Mesenchymal stem cell (in vitro differentiated cells and primary cell): ENCODE measurements around the gene SNX8.

Source experiments
- DNase-seq: peaks from one replicate; pipeline ENCODE4 v3.0.0-alpha.2; 2013
- H2AFZ ChIP-seq: one replicate; pipeline ENCODE4 v1.6.1; 2013; ENCODE audit warnings: low read depth, mild to moderate bottlenecking, control low read depth, inconsistent platforms, low read length, moderate library complexity
- H2AK5ac ChIP-seq: 2 replicates; pipeline ENCODE4 v1.6.1; 2013; ENCODE audit warnings: low read length, moderate library complexity, mild to moderate bottlenecking, inconsistent platforms; ENCODE audit not compliant: severe bottlenecking
- H2BK120ac ChIP-seq: one replicate; pipeline ENCODE4 v1.6.1; 2013; ENCODE audit warnings: low read depth, mild to moderate bottlenecking, inconsistent platforms, low read length, moderate library complexity
- H2BK12ac ChIP-seq, 2 experiments: one replicate each; pipeline ENCODE4 v1.6.1; 2013; ENCODE audit warnings: inconsistent platforms in 2 of 2, low read length in 2 of 2, mild to moderate bottlenecking in 2 of 2, moderate library complexity in 2 of 2, control low read depth in 1 of 2
- H2BK15ac ChIP-seq: one replicate; pipeline ENCODE4 v1.6.1; 2013; ENCODE audit warnings: mild to moderate bottlenecking, low read depth, inconsistent platforms; ENCODE audit not compliant: poor library complexity, severe bottlenecking
- H2BK5ac ChIP-seq: 2 replicates; pipeline ENCODE4 v1.6.1; 2013; ENCODE audit warnings: low read depth, mild to moderate bottlenecking, low read length, control low read depth, inconsistent platforms; ENCODE audit not compliant: poor library complexity, severe bottlenecking
- H3K14ac ChIP-seq, 2 experiments: one replicate each; pipeline ENCODE4 v1.6.1; 2013; ENCODE audit warnings: inconsistent platforms in 2 of 2, low read length in 2 of 2, control low read depth in 1 of 2, mild to moderate bottlenecking in 1 of 2, moderate library complexity in 1 of 2
- H3K18ac ChIP-seq, 2 experiments: one replicate each; pipeline ENCODE4 v1.6.1; 2013; ENCODE audit warnings: inconsistent platforms in 2 of 2, low read length in 2 of 2, control low read depth in 1 of 2, low read depth in 1 of 2, mild to moderate bottlenecking in 1 of 2
- H3K23ac ChIP-seq, 2 experiments: one replicate each; pipeline ENCODE4 v1.6.1; 2013; ENCODE audit warnings: inconsistent platforms in 2 of 2, low read length in 2 of 2, mild to moderate bottlenecking in 2 of 2, moderate library complexity in 2 of 2, control low read depth in 1 of 2
- H3K27ac ChIP-seq: 2 replicates; pipeline ENCODE4 v1.5.1; 2013; ENCODE audit warnings: mild to moderate bottlenecking, moderate library complexity, low read length, control low read depth, inconsistent platforms; ENCODE audit not compliant: poor library complexity, severe bottlenecking
- H3K27me3 ChIP-seq, 2 experiments: 2 replicates each; pipeline versions ENCODE4 v1.6.1 to v1.7.0; 2013; ENCODE audit warnings: low read length in 2 of 2, mild to moderate bottlenecking in 2 of 2, moderate library complexity in 2 of 2, control low read depth in 1 of 2, inconsistent platforms in 1 of 2; ENCODE audit not compliant: control insufficient read depth in 1 of 2, insufficient read depth in 1 of 2
- H3K36me3 ChIP-seq, 2 experiments: 2 replicates each; pipeline versions ENCODE4 v1.6.1 to v1.7.0; 2013; ENCODE audit warnings: low read length in 2 of 2, control low read depth in 1 of 2, inconsistent platforms in 1 of 2, low read depth in 1 of 2, mild to moderate bottlenecking in 1 of 2; ENCODE audit not compliant: insufficient read depth in 2 of 2, control insufficient read depth in 1 of 2
- H3K4ac ChIP-seq, 2 experiments: one replicate each; pipeline ENCODE4 v1.6.1; 2013; ENCODE audit warnings: inconsistent platforms in 2 of 2, low read length in 2 of 2, mild to moderate bottlenecking in 2 of 2, moderate library complexity in 2 of 2, control low read depth in 1 of 2, low read depth in 1 of 2
- H3K4me1 ChIP-seq: 2 replicates; pipeline ENCODE4 v1.6.1; 2013; ENCODE audit warnings: low read depth, low read length, control low read depth; ENCODE audit not compliant: control insufficient read depth, insufficient read depth
- H3K4me2 ChIP-seq: 2 replicates; pipeline ENCODE4 v1.6.1; 2013; ENCODE audit warnings: low read length, mild to moderate bottlenecking, inconsistent platforms; ENCODE audit not compliant: poor library complexity, severe bottlenecking
- H3K4me3 ChIP-seq, 2 experiments: 2 replicates each; pipeline versions ENCODE4 v1.5.1 to v1.7.0; 2013; ENCODE audit warnings: low read length in 2 of 2, mild to moderate bottlenecking in 2 of 2, control low read depth in 1 of 2, low read depth in 1 of 2; ENCODE audit not compliant: insufficient read depth in 1 of 2
- H3K79me1 ChIP-seq: replicated peaks from 2 replicates; pipeline ENCODE4 v1.6.1; 2013; ENCODE audit warnings: mild to moderate bottlenecking, control low read depth, low read length, inconsistent platforms; ENCODE audit not compliant: poor library complexity, severe bottlenecking
- H3K9ac ChIP-seq: 2 replicates; pipeline ENCODE4 v1.7.0; 2013; ENCODE audit warnings: mild to moderate bottlenecking, low read length, moderate library complexity
- H3K9me3 ChIP-seq: 2 replicates; pipeline ENCODE4 v1.7.0; 2013; ENCODE audit warnings: mild to moderate bottlenecking, low read length; ENCODE audit not compliant: control insufficient read depth
- H4K8ac ChIP-seq: one replicate; pipeline ENCODE4 v1.6.1; 2013; ENCODE audit warnings: inconsistent platforms, mild to moderate bottlenecking, low read length, moderate library complexity
- H4K91ac ChIP-seq: one replicate; pipeline ENCODE4 v1.6.1; 2013; ENCODE audit warnings: mild to moderate bottlenecking, low read length, inconsistent platforms
- WGBS: methylation state at CpG from one replicate; pipeline ENCODE4 v1.1.7; 2013; ENCODE audit warnings: mixed read lengths; 5-methylcytosine and 5-hydroxymethylcytosine counted together

SNX8 gene

DNA sequence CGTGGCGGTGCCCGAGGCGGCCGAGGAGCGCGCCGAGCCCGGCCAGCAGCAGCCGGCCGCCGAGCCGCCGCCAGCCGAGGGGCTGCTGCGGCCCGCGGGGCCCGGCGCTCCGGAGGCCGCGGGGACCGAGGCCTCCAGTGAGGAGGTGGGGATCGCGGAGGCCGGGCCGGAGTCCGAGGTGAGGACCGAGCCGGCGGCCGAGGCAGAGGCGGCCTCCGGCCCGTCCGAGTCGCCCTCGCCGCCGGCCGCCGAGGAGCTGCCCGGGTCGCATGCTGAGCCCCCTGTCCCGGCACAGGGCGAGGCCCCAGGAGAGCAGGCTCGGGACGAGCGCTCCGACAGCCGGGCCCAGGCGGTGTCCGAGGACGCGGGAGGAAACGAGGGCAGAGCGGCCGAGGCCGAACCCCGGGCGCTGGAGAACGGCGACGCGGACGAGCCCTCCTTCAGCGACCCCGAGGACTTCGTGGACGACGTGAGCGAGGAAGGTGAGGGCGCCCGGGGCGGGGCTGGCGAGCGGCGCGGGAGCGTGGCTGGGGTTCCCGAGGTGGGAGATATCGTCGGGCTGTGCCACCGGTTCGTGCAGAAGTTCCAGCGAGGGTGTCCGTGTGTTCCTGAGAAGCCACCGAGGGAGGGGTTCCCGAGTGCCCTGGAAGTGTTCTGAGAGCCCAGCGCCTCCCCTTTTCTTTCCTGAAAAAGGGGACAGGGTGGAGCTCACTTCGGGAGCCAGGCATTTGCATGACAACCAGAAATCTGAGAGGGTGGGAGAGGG, 40.9 kb upstream of the SNX8 start:
- H3K79me1 ChIP-seq, result peaks cover 11% of the 10 kb centered on the region
- H2BK12ac ChIP-seq, result no peak overlapping the region
- H2BK5ac ChIP-seq, result peak overlapping the region; percentile 10
- H2BK120ac ChIP-seq, result peak overlapping the region; percentile 83
- H4K91ac ChIP-seq, result no peak overlapping the region
- H3K4me2 ChIP-seq, result peak overlapping the region; percentile 87
- no peak overlapping the region for H2AK5ac ChIP-seq
- H4K8ac ChIP-seq, result no peak overlapping the region
- no peak overlapping the region for H3K27ac ChIP-seq
- peaks cover 15% of the 10 kb centered on the region for H3K4me1 ChIP-seq
- H2BK15ac ChIP-seq, result no peak overlapping the region
- DNase-seq, result peak; percentile 34
- peaks cover 20 to 22% of the 10 kb centered on the region in 2 experiments for H3K36me3 ChIP-seq
- H3K23ac ChIP-seq, result peak overlapping the region in 1 of 2 experiments; percentile 94
- no peaks in the 10 kb centered on the region for H3K27me3 ChIP-seq
- no peaks in the 10 kb centered on the region for H3K9me3 ChIP-seq
- H3K18ac ChIP-seq, result peak overlapping the region; percentile 48 to 67
- peak overlapping the region; percentile 96 to 99 for H3K4me3 ChIP-seq
- peak overlapping the region; percentile 51 for H2AFZ ChIP-seq
- under 1% methylated on average over 59 of the region's 92 CpGs for WGBS
- peak overlapping the region; percentile 100 for H3K9ac ChIP-seq
- peak overlapping the region in 1 of 2 experiments; percentile 72 for H3K14ac ChIP-seq
- peak overlapping the region; percentile 15 to 93 for H3K4ac ChIP-seq

DNA sequence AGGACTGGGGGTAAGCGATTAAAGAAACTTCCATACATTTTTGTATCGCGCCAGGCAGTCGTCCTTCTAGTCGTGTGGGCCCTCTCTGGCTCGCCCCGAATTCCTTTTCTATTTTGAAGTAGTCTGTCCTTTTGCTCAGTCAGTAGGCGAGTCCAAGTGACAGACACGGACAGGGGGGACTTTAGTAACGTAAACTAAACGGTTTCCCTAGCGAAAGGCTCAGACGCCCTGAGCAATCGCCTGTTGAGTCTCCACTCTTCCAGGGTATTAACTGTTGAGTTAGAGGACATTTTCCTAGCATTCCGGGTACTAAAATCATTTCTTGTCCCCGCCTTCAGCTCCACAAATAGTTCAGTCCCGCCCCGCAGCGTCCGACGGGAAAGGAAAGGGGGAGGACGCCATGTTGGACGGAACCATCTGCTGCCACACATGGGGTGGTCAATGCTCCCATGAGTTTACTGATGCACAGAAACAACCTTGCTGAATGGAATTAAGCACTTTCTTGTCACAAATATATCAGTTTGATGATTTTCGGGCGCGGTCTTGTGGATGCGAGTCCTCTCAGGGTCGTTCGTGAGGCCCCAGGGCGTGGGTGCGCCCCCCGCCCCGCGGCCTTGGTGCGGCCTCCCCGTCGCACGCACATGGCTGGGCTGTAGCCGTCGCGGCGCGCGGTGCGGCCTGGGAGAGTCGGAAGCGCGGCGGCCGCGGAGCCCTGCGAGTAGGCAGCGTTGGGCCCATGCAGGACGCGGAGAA, 40.1 kb upstream of the SNX8 start, which contains the start of gene EIF3B:
EIF3B (plus strand) TSS at position 642 of the 753 bp plus-strand sequence; CDS start at position 737, 95 bp downstream.
- peaks cover 14% of the 10 kb centered on the region for H3K79me1 ChIP-seq
- H4K91ac ChIP-seq, result peak within 1 kb of the TSS; percentile 96
- H3K9ac ChIP-seq, result peak within 1 kb of the TSS; percentile 100
- H3K23ac ChIP-seq, result peak within 1 kb of the TSS; percentile 51 to 94
- peak within 1 kb of the TSS in 1 of 2 experiments; percentile 85 for H3K14ac ChIP-seq
- H2BK120ac ChIP-seq, result peak within 1 kb of the TSS; percentile 96
- H3K27me3 ChIP-seq, result no peaks in the 10 kb centered on the region
- H3K27ac ChIP-seq, result peak within 1 kb of the TSS; percentile 100
- peak within 1 kb of the TSS; percentile 80 to 92 for H3K18ac ChIP-seq
- peaks cover 18 to 19% of the 10 kb centered on the region in 2 experiments for H3K36me3 ChIP-seq
- DNase-seq, result peak; percentile 97
- H3K4ac ChIP-seq, result peak within 1 kb of the TSS; percentile 84 to 95
- no peaks in the 10 kb centered on the region for H3K9me3 ChIP-seq
- peak within 1 kb of the TSS; percentile 84 for H2BK15ac ChIP-seq
- WGBS, result under 1% methylated on average over 32 of the region's 55 CpGs
- H3K4me2 ChIP-seq, result peak within 1 kb of the TSS; percentile 90
- peak within 1 kb of the TSS; percentile 99 for H4K8ac ChIP-seq
- H2BK5ac ChIP-seq, result peak within 1 kb of the TSS; percentile 100
- peak within 1 kb of the TSS; percentile 88 for H2AFZ ChIP-seq
- no peak within 1 kb of the TSS for H2AK5ac ChIP-seq
- H2BK12ac ChIP-seq, result peak within 1 kb of the TSS in 1 of 2 experiments; percentile 80
- peaks cover 15% of the 10 kb centered on the region for H3K4me1 ChIP-seq
- H3K4me3 ChIP-seq, result peak within 1 kb of the TSS; percentile 96 to 99

DNA sequence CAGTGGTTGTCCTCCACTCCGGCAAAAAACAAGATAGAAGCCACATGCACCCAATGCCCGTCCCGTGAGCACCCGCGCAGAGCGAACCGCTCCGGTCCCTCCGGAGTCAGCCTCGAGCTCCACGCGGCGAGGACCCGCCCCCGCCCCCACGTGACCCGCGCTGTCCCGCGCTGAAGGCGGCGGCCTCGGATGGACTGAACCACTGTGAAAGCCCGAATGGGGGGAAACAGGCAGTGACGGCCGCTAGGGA, 39.6 kb upstream of the SNX8 start:
- Histone ChIP-seq H2BK12ac (no peak overlapping the region), H4K8ac (peak overlapping the region; percentile 99), H3K27ac (peak overlapping the region; percentile 100), H3K14ac (peak overlapping the region in 1 of 2 experiments; percentile 85), H3K79me1 (peaks cover 14% of the 10 kb centered on the region), H3K9me3 (no peaks in the 10 kb centered on the region), H2BK5ac (peak overlapping the region; percentile 100), H2BK120ac (peak overlapping the region; percentile 96), H3K36me3 (peaks cover 14 to 16% of the 10 kb centered on the region in 2 experiments), H3K4me3 (peak overlapping the region; percentile 60 to 96), H3K4ac (peak overlapping the region; percentile 84 to 95), H3K9ac (peak overlapping the region; percentile 100), H2AK5ac (no peak overlapping the region), H4K91ac (peak overlapping the region; percentile 96), H2AFZ (peak overlapping the region; percentile 88), H3K18ac (peak overlapping the region; percentile 80 to 92), H2BK15ac (no peak overlapping the region), H3K4me1 (peaks cover 15% of the 10 kb centered on the region), H3K27me3 (no peaks in the 10 kb centered on the region), H3K23ac (peak overlapping the region in 1 of 2 experiments; percentile 51), H3K4me2 (peak overlapping the region; percentile 90)
- peak; percentile 92 for DNase-seq
- under 1% methylated on average over 26 of the region's 26 CpGs for WGBS
